ENCODE measurements around the gene C12orf42. TPM values are rescaled to one million over a fixed set of nuclear protein-coding genes. Genes with fewer than 3 reads are reported as not detected.

C12orf42 gene
- total and polyA plus RNA-seq, 2 experiments from 2014 or later = not detected

GRCh38 chr12:103456006-103456405, 39.8 kb downstream of the C12orf42 start:
- H3K4me3 ChIP-seq = no peak overlapping the region
- no peaks in the 10 kb centered on the region for H3K9me2 ChIP-seq (ENCODE audit: insufficient read depth)
- H3K9ac ChIP-seq = no peak overlapping the region
- H3K79me2 ChIP-seq (ENCODE audit: insufficient read depth) = no peaks in the 10 kb centered on the region
- no peaks in the 10 kb centered on the region for H3K9me3 ChIP-seq (ENCODE audit: low read depth)
- no peak overlapping the region for H3K27ac ChIP-seq
- TF ChIP-seq EZH2 (IDR thresholded peaks at IDR 0.05; ENCODE audit: insufficient read depth, poor library complexity, severe bottlenecking) = no peak
- TF ChIP-seq EZH2phosphoT487 (IDR thresholded peaks at IDR 0.05; ENCODE audit: insufficient read depth, low read depth) = no peak
- H3K27me3 ChIP-seq (replicated peaks; ENCODE audit: insufficient read depth) = no peaks in the 10 kb centered on the region
- H2AFZ ChIP-seq = no peak overlapping the region
- WGBS, 2 experiments (ENCODE audit: low coverage in 1 of 2, low lambda C conversion rate in 2 of 2, missing lambda C conversion rate in 2 of 2) = 14% methylated on average over 2 of the region's 2 CpGs
- no peaks in the 10 kb centered on the region for H3K36me3 ChIP-seq (ENCODE audit: low read depth)
- no peak overlapping the region for H3K4me2 ChIP-seq (ENCODE audit: unreplicated experiment)
- H3K4me1 ChIP-seq (ENCODE audit: insufficient read depth) = no peaks in the 10 kb centered on the region
- H3F3A ChIP-seq (ENCODE audit: insufficient read depth) = no peaks in the 10 kb centered on the region
- DNase-seq = no peak
- in situ Hi-C loops (cut with MboI) = no loop called here
- H4K20me1 ChIP-seq (ENCODE audit: insufficient read depth) = no peaks in the 10 kb centered on the region

- 7 to 10% methylated on average over 3 of the region's 3 CpGs for WGBS, 2 experiments (ENCODE audit: low coverage in 1 of 2, low lambda C conversion rate in 2 of 2, missing lambda C conversion rate in 2 of 2)
- TF ChIP-seq EZH2phosphoT487 (IDR thresholded peaks at IDR 0.05; ENCODE audit: insufficient read depth, low read depth) = no peak
- no peak for TF ChIP-seq EZH2 (IDR thresholded peaks at IDR 0.05; ENCODE audit: insufficient read depth, poor library complexity, severe bottlenecking)
- H3K9me3 ChIP-seq (ENCODE audit: low read depth) = no peaks in the 10 kb centered on the region
- H2AFZ ChIP-seq = no peak overlapping the region
- H3F3A ChIP-seq (ENCODE audit: insufficient read depth) = no peaks in the 10 kb centered on the region
- H3K4me3 ChIP-seq = no peak overlapping the region
- H3K9me2 ChIP-seq (ENCODE audit: insufficient read depth) = no peaks in the 10 kb centered on the region
- H3K36me3 ChIP-seq (ENCODE audit: low read depth) = no peaks in the 10 kb centered on the region
- no peaks in the 10 kb centered on the region for H3K4me1 ChIP-seq (ENCODE audit: insufficient read depth)
- no peaks in the 10 kb centered on the region for H3K79me2 ChIP-seq (ENCODE audit: insufficient read depth)
- no peaks in the 10 kb centered on the region for H4K20me1 ChIP-seq (ENCODE audit: insufficient read depth)
- no peaks in the 10 kb centered on the region for H3K27me3 ChIP-seq (replicated peaks; ENCODE audit: insufficient read depth)
- H3K9ac ChIP-seq = no peak overlapping the region
- DNase-seq = no peak
- in situ Hi-C loops (cut with MboI) = no loop called here
- no peak overlapping the region for H3K27ac ChIP-seq
- H3K4me2 ChIP-seq (ENCODE audit: unreplicated experiment) = no peak overlapping the region
These were observed 40.6 kb downstream of the C12orf42 start for GRCh38 chr12:103455020-103455763.

GRCh38 chr12:103444983-103445382, 50.8 kb downstream of the C12orf42 start:
- in situ Hi-C loops (cut with MboI) = no loop called here
- Histone ChIP-seq H3K4me3 (no peak overlapping the region), H3K9ac (no peak overlapping the region), H2AFZ (no peak overlapping the region), H3F3A (ENCODE audit: insufficient read depth) (no peaks in the 10 kb centered on the region), H3K27ac (no peak overlapping the region), H3K9me3 (ENCODE audit: low read depth) (no peaks in the 10 kb centered on the region), H3K4me1 (ENCODE audit: insufficient read depth) (no peaks in the 10 kb centered on the region), H3K79me2 (ENCODE audit: insufficient read depth) (no peaks in the 10 kb centered on the region), H3K9me2 (ENCODE audit: insufficient read depth) (no peaks in the 10 kb centered on the region), H4K20me1 (ENCODE audit: insufficient read depth) (no peaks in the 10 kb centered on the region), H3K4me2 (ENCODE audit: unreplicated experiment) (no peak overlapping the region), H3K36me3 (ENCODE audit: low read depth) (no peaks in the 10 kb centered on the region), H3K27me3 (replicated peaks; ENCODE audit: insufficient read depth) (no peaks in the 10 kb centered on the region)
- TF ChIP-seq EZH2 (IDR thresholded peaks at IDR 0.05; ENCODE audit: insufficient read depth, poor library complexity, severe bottlenecking) = no peak
- no peak for TF ChIP-seq EZH2phosphoT487 (IDR thresholded peaks at IDR 0.05; ENCODE audit: insufficient read depth, low read depth)
- no peak for DNase-seq
- 18 to 21% methylated on average over 4 of the region's 4 CpGs for WGBS, 2 experiments (ENCODE audit: low coverage in 1 of 2, low lambda C conversion rate in 2 of 2, missing lambda C conversion rate in 2 of 2)

DNA sequence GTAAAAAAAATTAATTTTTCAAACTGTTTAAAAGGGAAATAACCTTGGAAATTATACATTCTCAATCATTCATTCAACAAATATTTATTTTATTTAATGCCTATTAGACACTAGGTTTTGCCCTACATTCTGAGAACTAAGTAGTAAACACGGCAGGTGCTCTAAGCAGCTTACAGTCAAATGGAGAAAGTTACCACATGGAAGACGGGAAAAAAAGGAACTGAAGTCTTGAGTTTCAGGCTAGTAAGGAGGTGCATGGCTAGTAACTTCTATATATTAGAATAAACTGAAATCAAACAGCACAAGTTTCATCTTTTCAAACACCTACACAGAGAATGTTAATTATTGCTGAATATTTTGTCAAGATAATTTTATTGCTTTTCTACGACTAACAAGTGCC, 52.9 kb downstream of the C12orf42 start:
- H3K4me2 ChIP-seq (ENCODE audit: unreplicated experiment) = no peak overlapping the region
- H3K4me3 ChIP-seq = no peak overlapping the region
- no peak for TF ChIP-seq EZH2 (IDR thresholded peaks at IDR 0.05; ENCODE audit: insufficient read depth, poor library complexity, severe bottlenecking)
- TF ChIP-seq EZH2phosphoT487 (IDR thresholded peaks at IDR 0.05; ENCODE audit: insufficient read depth, low read depth) = no peak
- H3K27me3 ChIP-seq (replicated peaks; ENCODE audit: insufficient read depth) = no peaks in the 10 kb centered on the region
- no peaks in the 10 kb centered on the region for H3F3A ChIP-seq (ENCODE audit: insufficient read depth)
- H3K27ac ChIP-seq = no peak overlapping the region
- H3K9ac ChIP-seq = no peak overlapping the region
- 12 to 14% methylated on average over 3 of the region's 3 CpGs for WGBS, 2 experiments (ENCODE audit: low coverage in 1 of 2, low lambda C conversion rate in 2 of 2, missing lambda C conversion rate in 2 of 2)
- no peak for DNase-seq
- H3K79me2 ChIP-seq (ENCODE audit: insufficient read depth) = no peaks in the 10 kb centered on the region
- H3K36me3 ChIP-seq (ENCODE audit: low read depth) = no peaks in the 10 kb centered on the region
- no peaks in the 10 kb centered on the region for H3K9me2 ChIP-seq (ENCODE audit: insufficient read depth)
- no peak overlapping the region for H2AFZ ChIP-seq
- H4K20me1 ChIP-seq (ENCODE audit: insufficient read depth) = no peaks in the 10 kb centered on the region
- in situ Hi-C loops (cut with MboI) = no loop called here
- no peaks in the 10 kb centered on the region for H3K9me3 ChIP-seq (ENCODE audit: low read depth)
- no peaks in the 10 kb centered on the region for H3K4me1 ChIP-seq (ENCODE audit: insufficient read depth)

All from GM23248 (cell line).